Measurements from ENCODE around the gene CDC14B. TPM values are rescaled to one million over a fixed set of nuclear protein-coding genes. Genes with fewer than 3 reads are reported as not detected.

CDC14B gene
- total and polyA plus RNA-seq, 2 of the 4 experiments (the other 2 are of a cell fraction) = 9.7 to 26.3 TPM

DNA sequence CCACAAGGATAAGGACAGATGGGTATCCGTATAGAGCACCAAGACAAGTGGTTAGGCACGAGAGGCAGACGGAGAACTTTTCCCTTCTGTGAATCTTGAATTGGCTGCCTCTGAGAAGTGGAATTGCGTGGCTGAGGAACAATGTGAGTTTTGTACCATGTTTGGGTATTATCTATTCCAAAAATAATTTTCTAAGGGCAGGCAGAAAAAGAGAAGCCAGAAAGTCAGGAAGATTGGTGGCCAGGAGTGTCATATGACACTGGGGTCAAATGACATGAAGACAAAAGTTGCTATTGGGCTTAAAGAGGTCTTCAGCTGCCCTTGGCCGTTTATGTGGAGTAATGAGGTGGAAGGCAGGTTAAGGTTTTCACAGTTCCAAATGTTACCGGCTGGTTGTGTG, 155.2 kb downstream of the CDC14B start:
- CTCF ChIA-PET = no interaction called here
- POLR2A ChIA-PET (ENCODE audit: unreplicated experiment) = no interaction called here

More for the DNA sequence above, 155.2 kb downstream of the CDC14B start:
- dilution Hi-C loops (cut with HindIII; ENCODE audit: low sequenced_read_pairs, unreplicated experiment) (no loop called here), in situ Hi-C loops (cut with MboI; ENCODE audit: low sequenced_read_pairs) (no loop called here), intact Hi-C loops (cut with micrococcal nuclease) (loop anchor here (5.0 kb wide), 1 partner anchor 42 kb away; no protein-coding TSS in a partner anchor)
- H2BK20ac ChIP-seq (ENCODE audit: low read depth, low read length) = no peak overlapping the region
- H4K8ac ChIP-seq (ENCODE audit: low read depth in 2 of 2, low read length in 2 of 2) = no peak overlapping the region
- no TSS peak for BruUV-seq (replicated peaks)
- no peaks in the 10 kb centered on the region for H3K9me3 ChIP-seq (ENCODE audit: control insufficient read depth, insufficient read depth, low read length)
- no peak overlapping the region for H4K91ac ChIP-seq (ENCODE audit: insufficient read depth, low read depth, low read length)
- no peaks in the 10 kb centered on the region; the same call in 1 of the 2 replicates for H3K9me1 ChIP-seq (ENCODE audit: insufficient read depth, low read length)
- no peak overlapping the region for H3K18ac ChIP-seq (ENCODE audit: low read depth, low read length)
- no peak overlapping the region for H3K4ac ChIP-seq (ENCODE audit: low read depth, low read length)
- peaks cover 4% of the 10 kb centered on the region; the same call in 1 of the 2 replicates for H3K4me1 ChIP-seq (ENCODE audit: control insufficient read depth, insufficient read depth, low read length)
- H2AK5ac ChIP-seq (ENCODE audit: low read depth, low read length) = no peak overlapping the region
- ATAC-seq (ENCODE audit: low read depth) (no peak), DNase-seq (no peak)
- no peak overlapping the region for H2AFZ ChIP-seq (replicated peaks; ENCODE audit: low read length, poor library complexity)
- H3K4me3 ChIP-seq (ENCODE audit: insufficient read depth, low read depth, low read length) = no peak overlapping the region
- H3K4me2 ChIP-seq (ENCODE audit: low read depth, low read length) = no peak overlapping the region
- H4K20me1 ChIP-seq (ENCODE audit: insufficient read depth, low read length) = no peaks in the 10 kb centered on the region
- TF ChIP-seq SMC3 (IDR thresholded peaks at IDR 0.05; ENCODE audit: low read depth, low read length) (no peak), NFE2L2 (IDR thresholded peaks at IDR 0.05; ENCODE audit: low read depth, low read length) (no peak)
- no peak overlapping the region for H3K56ac ChIP-seq (ENCODE audit: extremely low read depth, insufficient read depth, low read length)
- H3K14ac ChIP-seq (replicated peaks; ENCODE audit: low read depth, low read length) = no peak overlapping the region
- no peak overlapping the region for H2BK120ac ChIP-seq (ENCODE audit: low read depth, low read length)
- WGBS, 2 experiments (ENCODE audit: extremely low coverage in 2 of 2, insufficient read length in 1 of 2) = no CpG with 5 or more reads among the region's 6 CpGs
- peaks cover 14% of the 10 kb centered on the region for H3K36me3 ChIP-seq (ENCODE audit: control insufficient read depth, insufficient read depth, low read length)
- H3K27me3 ChIP-seq (ENCODE audit: control insufficient read depth, insufficient read depth, low read length) = no peaks in the 10 kb centered on the region
- H2AK9ac ChIP-seq (replicated peaks; ENCODE audit: low read depth, low read length, poor library complexity) = no peak overlapping the region
- no peak overlapping the region for H3K27ac ChIP-seq (ENCODE audit: insufficient read depth, low read length)
- no peak overlapping the region for H3K9ac ChIP-seq (ENCODE audit: low read depth, low read length)
- H3K23ac ChIP-seq (ENCODE audit: low read depth, low read length) = no peak overlapping the region
- H4K5ac ChIP-seq (ENCODE audit: low read depth, low read length) = no peak overlapping the region
- H2BK5ac ChIP-seq (ENCODE audit: low read depth, low read length, poor library complexity, severe bottlenecking) = no peak overlapping the region
- peaks cover 6 to 23% of the 10 kb centered on the region in 2 experiments; a peak in 3 of 4 replicates for H3K79me1 ChIP-seq (ENCODE audit: low read depth in 1 of 2, low read length in 2 of 2)
- H2BK15ac ChIP-seq (ENCODE audit: low read depth, low read length) = no peak overlapping the region

All from IMR-90 (cell line).